Measurements from ENCODE around the gene P2RX4. TPM values are rescaled to one million over a fixed set of nuclear protein-coding genes. Genes with fewer than 3 reads are reported as not detected.

The P2RX4 gene
- total and polyA plus RNA-seq, 12 donors = 3.7 to 12.6 (median 5.5) TPM

- Histone ChIP-seq H3K27me3 (no peaks in the 10 kb centered on the region), H3K4me1 (peaks cover 0 to 23% (median 3%) of the 10 kb centered on the region in 9 donors), H3K36me3 (peaks cover 0 to 71% (median 11%) of the 10 kb centered on the region in 9 donors), H3K27ac (no peak overlapping the region), H3K9me3 (no peaks in the 10 kb centered on the region), H3K4me3 (no peak overlapping the region)
- intact Hi-C loops (cut with DNase I) = no loop called here
- ATAC-seq (peak in 1 of 8 donors; percentile 39), DNase-seq (no peak)
- TF ChIP-seq CTCF (IDR thresholded peaks at IDR 0.05) = no peak
- 96 to 98% methylated on average over 14 of the region's 14 CpGs for WGBS, 2 donors
Measured at GRCh38 chr12:121273364-121273896, 63.5 kb downstream of the P2RX4 start.

GRCh38 chr12:121274036-121274763 is 64.3 kb downstream of the P2RX4 start:
- no peak for TF ChIP-seq CTCF (IDR thresholded peaks at IDR 0.05)
- intact Hi-C loops (cut with DNase I) = no loop called here
- Histone ChIP-seq H3K27me3 (no peaks in the 10 kb centered on the region), H3K27ac (no peak overlapping the region), H3K9me3 (no peaks in the 10 kb centered on the region), H3K36me3 (peaks cover 0 to 64% (median 4%) of the 10 kb centered on the region in 9 donors), H3K4me1 (peaks cover 7 to 31% (median 11%) of the 10 kb centered on the region in 9 donors), H3K4me3 (no peak overlapping the region)
- ATAC-seq = peak in 1 of 8 donors; percentile 22
- WGBS, 2 donors = 93 to 94% methylated on average over 34 to 35 of the region's 35 CpGs
- no peak for DNase-seq

- Histone ChIP-seq H3K36me3 (peaks cover 0 to 34% (median 0%) of the 10 kb centered on the region in 9 donors), H3K27me3 (no peaks in the 10 kb centered on the region), H3K9me3 (no peaks in the 10 kb centered on the region), H3K27ac (peak overlapping the region in 2 of 10 donors; percentile 5 to 86), H3K4me1 (peaks cover 15 to 53% (median 27%) of the 10 kb centered on the region in 9 donors), H3K4me3 (no peak overlapping the region)
- intact Hi-C loops (cut with DNase I) = no loop called here
- no peak for TF ChIP-seq CTCF (IDR thresholded peaks at IDR 0.05)
- 93 to 98% methylated on average over 6 of the region's 6 CpGs for WGBS, 2 donors
- ATAC-seq (no peak), DNase-seq (no peak)
Measured at GRCh38 chr12:121277374-121277759, 67.4 kb downstream of the P2RX4 start.

GRCh38 chr12:121278169-121279070 is 68.5 kb downstream of the P2RX4 start:
- DNase-seq (no peak), ATAC-seq (peak in 6 of 8 donors; percentile 8 to 34 (median 24))
- 87 to 88% methylated on average over 15 of the region's 15 CpGs for WGBS, 2 donors

More at GRCh38 chr12:121278169-121279070, 68.5 kb downstream of the P2RX4 start:
- H3K27me3 ChIP-seq = no peaks in the 10 kb centered on the region
- intact Hi-C loops (cut with DNase I) = no loop called here
- peaks cover 15 to 55% (median 35%) of the 10 kb centered on the region in 9 donors for H3K4me1 ChIP-seq
- no peaks in the 10 kb centered on the region for H3K9me3 ChIP-seq
- H3K27ac ChIP-seq = peak overlapping the region; percentile 11 to 86 (median 61)
- no peak for TF ChIP-seq CTCF (IDR thresholded peaks at IDR 0.05)
- H3K36me3 ChIP-seq = peaks cover 0 to 31% (median 0%) of the 10 kb centered on the region in 9 donors
- H3K4me3 ChIP-seq = no peak overlapping the region
